Ecto neural progenitor cell (in vitro differentiated cells): ENCODE measurements around the gene ALDH1L1.

Experiments
- DNase-seq: peaks from one replicate; pipeline ENCODE4 v3.0.0-alpha.2; 2018; ENCODE audit warnings: low spot score

Gene ALDH1L1

GRCh38 chr3:126194713-126195305 is 14.4 kb upstream of the ALDH1L1 start:
- no peak for DNase-seq

GRCh38 chr3:126191246-126191645 is 10.9 kb upstream of the ALDH1L1 start:
- DNase-seq: no peak

GRCh38 chr3:126187920-126188319 is 7.5 kb upstream of the ALDH1L1 start:
- no peak for DNase-seq

GRCh38 chr3:126186749-126187148 is 6.4 kb upstream of the ALDH1L1 start:
- no peak for DNase-seq

GRCh38 chr3:126186271-126186670 is 5.9 kb upstream of the ALDH1L1 start:
- DNase-seq: no peak

- no peak for DNase-seq
Observed at GRCh38 chr3:126184465-126185000, 4.1 kb upstream of the ALDH1L1 start.

GRCh38 chr3:126181398-126181725 is 976 bp upstream of the ALDH1L1 start:
- DNase-seq: no peak

GRCh38 chr3:126179825-126180476 is 435 bp downstream of the ALDH1L1 start:
- peak; percentile 77 for DNase-seq

- DNase-seq: no peak
Observed at GRCh38 chr3:126170073-126170777, 10.2 kb downstream of the ALDH1L1 start.

DNA sequence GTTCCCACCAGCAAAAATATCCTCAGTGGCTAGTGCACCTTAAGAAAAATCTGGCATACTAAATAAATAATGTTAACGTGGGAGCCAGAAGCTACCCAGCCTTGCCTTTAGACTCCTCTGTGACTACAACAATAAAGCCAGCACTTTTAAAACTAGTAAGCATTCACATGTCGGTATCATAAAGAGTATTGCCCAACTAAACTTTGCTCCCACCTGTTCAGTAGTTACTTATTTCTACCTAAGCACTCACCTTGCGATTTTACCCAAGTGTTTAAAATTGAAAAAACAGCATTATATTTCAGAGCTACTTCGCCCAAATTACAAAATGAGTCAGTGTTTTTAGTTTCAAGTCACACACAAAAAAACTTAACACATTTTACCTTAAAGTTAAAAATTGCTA is 12.8 kb downstream of the ALDH1L1 start:
- DNase-seq: no peak

DNA sequence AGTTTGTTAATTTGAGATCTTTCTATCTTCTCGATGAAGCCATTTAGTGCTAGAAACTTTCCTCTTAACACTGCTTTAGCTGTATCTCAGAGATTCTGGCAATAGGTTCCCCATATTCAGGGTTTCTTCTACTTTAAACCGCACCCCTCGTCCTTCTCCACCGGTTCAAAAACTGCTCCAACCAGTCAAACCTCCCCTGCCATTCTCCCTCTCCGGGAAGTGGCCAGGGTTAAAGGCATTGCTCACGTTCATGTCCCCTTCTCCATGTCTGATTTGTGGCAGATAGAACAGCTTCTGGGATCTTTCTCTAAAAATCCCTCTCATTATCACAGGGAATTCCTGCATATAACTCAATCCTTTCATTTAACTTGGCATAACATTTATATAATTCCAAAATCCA is 14.4 kb downstream of the ALDH1L1 start:
- DNase-seq: no peak

GRCh38 chr3:126161309-126161708 is 19.1 kb downstream of the ALDH1L1 start:
- no peak for DNase-seq

DNA sequence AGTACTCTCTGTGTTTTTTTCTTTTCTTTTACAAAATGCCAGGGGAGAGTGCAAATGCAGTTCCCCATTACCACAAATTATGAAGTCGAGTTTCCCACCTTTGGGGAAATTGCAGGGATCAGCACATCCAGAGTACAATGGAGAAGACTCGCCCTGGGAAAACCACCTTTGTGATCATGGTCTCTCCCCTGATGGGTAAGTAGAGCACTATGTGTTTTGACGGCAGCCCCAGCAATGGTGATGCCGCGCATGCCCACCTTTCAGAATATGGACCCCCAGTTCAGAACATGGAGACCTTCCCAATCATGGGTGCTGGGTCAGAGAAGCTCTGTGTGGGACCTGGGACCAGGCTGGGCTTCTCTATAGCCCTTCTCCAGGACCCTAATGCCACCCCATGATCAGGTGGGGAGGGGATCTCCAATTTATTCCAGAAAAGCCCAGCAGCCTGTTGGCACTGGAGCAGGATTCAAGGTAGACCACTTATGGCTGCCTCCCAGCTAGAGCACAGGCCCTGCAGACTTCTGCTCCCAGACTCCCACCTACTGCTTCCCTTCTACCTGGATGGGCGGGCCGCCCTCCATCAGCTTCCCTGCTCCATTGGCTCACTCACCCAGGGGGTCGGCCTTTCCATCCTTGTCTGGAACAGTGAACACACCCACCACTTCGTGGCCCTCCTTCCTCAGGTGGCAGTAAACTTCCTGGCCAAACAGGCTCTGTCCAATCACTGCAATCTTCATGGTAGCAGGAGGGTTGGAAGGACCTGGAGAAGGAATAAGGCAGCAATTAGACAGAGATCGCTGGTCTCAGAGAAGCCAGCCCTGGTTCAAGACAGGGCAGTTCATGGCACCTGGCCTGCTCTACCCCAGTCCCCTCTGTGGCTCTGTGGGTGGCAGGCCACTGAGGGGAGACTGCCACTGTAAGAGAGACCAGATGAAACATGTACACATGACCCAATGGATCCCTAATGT is 19.9 kb downstream of the ALDH1L1 start:
- DNase-seq: no peak

DNA sequence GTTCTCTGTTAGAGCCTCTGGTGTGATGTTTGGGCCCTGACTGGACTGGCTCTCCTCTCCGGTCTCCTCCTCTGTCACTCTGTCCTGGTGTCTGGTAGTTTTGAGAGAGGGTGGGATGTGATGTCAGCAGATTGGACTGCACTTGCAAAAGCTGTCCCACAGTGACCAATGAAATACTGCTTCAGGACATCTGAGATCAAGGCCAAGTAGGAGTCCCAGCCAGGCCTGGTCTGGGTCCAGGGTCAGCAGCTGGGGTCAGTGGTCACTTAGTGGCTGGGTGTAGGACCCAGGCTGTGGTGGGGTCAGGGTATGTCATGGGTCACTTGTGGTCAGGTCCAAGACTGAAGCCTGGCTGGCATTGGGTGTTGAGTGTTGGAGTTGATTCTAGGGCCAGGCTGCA is 20.9 kb downstream of the ALDH1L1 start:
- no peak for DNase-seq

- no peak for DNase-seq
Observed at GRCh38 chr3:126158912-126159454, 21.4 kb downstream of the ALDH1L1 start.

GRCh38 chr3:126158016-126158911 is 22.1 kb downstream of the ALDH1L1 start:
- no peak for DNase-seq

- DNase-seq: no peak
Observed at GRCh38 chr3:126157083-126157768, 23.2 kb downstream of the ALDH1L1 start.

DNA sequence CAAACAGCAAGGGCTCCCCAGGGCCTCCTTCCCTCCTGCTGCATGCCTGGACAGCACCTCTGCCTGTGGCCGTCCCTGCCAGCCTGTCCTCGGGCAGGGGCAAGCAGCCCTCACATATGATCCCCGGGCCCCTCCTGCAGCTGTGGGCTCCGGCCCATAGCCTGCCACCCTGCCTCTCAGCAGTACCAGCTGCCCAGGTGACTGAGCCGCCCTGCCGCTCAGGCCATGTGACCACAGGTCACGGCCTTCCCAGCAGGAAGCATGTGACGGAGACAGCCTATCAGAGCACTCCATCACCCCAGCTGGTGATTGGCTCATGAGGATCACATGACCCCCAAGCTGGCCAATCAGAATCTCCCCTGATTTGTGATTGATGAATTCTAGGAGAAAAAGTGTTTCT is 23.9 kb downstream of the ALDH1L1 start:
- no peak for DNase-seq

DNA sequence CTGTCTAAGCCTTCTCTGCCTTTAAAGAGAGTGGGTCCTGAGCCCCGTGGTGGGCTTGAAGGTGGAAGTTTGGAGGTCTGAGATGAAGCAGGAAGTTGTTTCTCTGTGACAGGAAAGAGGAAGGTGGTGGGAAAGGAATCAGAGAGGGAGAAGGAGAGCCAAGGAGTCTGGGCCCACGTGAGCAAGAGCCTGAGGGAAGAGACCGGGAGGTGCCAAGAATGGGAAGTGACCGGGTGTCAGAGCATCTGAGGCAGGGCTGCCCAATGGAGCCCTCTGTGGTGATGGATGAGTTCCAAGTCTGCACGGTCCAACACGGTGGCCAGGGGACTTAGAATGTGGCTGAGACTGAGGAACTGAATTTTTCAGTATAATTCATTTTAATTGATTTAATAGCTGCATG is 24.6 kb downstream of the ALDH1L1 start:
- no peak for DNase-seq

DNA sequence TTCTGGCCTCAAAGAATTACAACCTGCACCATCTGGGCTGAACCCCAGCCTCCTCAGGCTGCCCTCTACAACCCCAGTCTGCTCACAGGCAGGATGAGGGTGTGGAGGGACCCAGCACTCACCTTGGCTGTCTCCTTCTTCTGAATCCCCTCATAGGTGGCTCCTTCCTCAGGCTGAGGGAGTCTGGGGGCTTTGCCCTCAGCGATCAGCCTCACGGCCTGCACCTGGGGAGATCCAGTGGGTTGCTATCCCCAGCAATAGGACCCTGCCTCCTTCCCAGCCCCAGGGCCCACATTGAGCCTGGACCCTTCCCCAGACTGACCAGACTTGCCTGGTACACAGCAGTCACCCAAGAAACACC is 25.1 kb downstream of the ALDH1L1 start:
- no peak for DNase-seq
